NB4 (cell line): ENCODE measurements around the gene USP11.

Source experiments
- DNase-seq: peaks from one replicate; pipeline ENCODE4 v3.0.0; 2010; ENCODE audit warnings: low read depth
- H3K4me3 ChIP-seq: one replicate; pipeline ENCODE4 v1.5.1; 2011; ENCODE audit warnings: mild to moderate bottlenecking, low read depth, low read length, moderate library complexity
- MYC ChIP-seq: IDR thresholded peaks from 2 replicates; pipeline ENCODE4 v1.6.1; 2011; ENCODE audit warnings: low read depth, low read length
- POLR2A ChIP-seq: IDR thresholded peaks from 2 replicates; pipeline ENCODE4 v1.6.1; 2011; ENCODE audit warnings: mild to moderate bottlenecking; ENCODE audit not compliant: insufficient read length; ENCODE audit errors: extremely low read depth
- TF ChIP-seq, protein P1 (sequence below): IDR thresholded peaks from 2 replicates; pipeline ENCODE4 v1.6.1; 2011; ENCODE audit warnings: low read depth, low read length
- TF ChIP-seq, protein P2 (sequence below): IDR thresholded peaks from one replicate; pipeline ENCODE4 v1.5.1; 2012; ENCODE audit warnings: low read depth, low read length

USP11 gene

DNA sequence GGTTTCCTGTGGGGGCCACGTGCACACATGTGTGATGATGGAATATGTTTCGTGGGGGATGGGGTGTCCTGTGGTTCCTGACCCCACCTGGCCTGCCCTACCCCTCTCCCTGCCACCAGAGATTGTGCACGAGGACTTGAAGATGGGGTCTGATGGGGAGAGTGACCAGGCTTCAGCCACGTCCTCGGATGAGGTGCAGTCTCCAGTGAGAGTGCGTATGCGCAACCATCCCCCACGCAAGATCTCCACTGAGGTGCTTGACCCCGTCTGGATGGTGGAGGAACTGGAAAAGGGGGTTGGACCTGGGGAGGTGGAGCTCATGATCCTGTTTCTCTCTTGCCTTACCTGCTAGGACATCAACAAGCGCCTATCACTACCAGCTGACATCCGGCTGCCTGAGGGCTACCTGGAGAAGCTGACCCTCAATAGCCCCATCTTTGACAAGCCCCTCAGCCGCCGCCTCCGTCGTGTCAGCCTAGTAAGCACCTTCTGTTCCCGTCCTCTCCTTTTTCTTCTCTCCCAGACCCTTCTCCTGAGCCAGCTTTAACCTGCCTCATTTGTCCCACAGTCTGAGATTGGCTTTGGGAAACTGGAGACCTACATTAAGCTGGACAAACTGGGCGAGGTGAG is 8.4 kb upstream of the USP11 start:
- H3K4me3 ChIP-seq, result no peak overlapping the region
- no peak for DNase-seq
- no peak for TF ChIP-seq MYC
- TF ChIP-seq, protein P1, sequence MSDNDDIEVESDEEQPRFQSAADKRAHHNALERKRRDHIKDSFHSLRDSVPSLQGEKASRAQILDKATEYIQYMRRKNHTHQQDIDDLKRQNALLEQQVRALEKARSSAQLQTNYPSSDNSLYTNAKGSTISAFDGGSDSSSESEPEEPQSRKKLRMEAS, result no peak
- TF ChIP-seq, protein P2, sequence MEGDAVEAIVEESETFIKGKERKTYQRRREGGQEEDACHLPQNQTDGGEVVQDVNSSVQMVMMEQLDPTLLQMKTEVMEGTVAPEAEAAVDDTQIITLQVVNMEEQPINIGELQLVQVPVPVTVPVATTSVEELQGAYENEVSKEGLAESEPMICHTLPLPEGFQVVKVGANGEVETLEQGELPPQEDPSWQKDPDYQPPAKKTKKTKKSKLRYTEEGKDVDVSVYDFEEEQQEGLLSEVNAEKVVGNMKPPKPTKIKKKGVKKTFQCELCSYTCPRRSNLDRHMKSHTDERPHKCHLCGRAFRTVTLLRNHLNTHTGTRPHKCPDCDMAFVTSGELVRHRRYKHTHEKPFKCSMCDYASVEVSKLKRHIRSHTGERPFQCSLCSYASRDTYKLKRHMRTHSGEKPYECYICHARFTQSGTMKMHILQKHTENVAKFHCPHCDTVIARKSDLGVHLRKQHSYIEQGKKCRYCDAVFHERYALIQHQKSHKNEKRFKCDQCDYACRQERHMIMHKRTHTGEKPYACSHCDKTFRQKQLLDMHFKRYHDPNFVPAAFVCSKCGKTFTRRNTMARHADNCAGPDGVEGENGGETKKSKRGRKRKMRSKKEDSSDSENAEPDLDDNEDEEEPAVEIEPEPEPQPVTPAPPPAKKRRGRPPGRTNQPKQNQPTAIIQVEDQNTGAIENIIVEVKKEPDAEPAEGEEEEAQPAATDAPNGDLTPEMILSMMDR, result no peak
- TF ChIP-seq POLR2A, result no peak

DNA sequence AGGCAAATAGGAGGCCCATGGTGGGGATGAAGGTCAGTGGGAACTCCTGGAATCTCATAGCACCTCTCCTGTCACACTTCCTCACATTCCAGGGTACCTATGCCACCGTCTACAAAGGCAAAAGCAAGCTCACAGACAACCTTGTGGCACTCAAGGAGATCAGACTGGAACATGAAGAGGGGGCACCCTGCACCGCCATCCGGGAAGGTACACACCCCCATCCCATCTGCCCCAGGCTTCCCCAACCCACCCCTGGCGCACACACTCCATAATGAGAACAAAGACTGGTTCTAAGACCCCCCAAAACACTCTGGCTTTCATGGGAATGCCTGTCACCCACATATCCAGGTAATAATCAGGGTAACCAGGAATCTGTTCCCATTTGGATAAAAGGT is 7.9 kb upstream of the USP11 start:
- TF ChIP-seq, protein P2, result no peak
- TF ChIP-seq MYC (no peak), POLR2A (no peak)
- TF ChIP-seq, protein P1, result no peak
- no peak overlapping the region for H3K4me3 ChIP-seq
- no peak for DNase-seq

DNA sequence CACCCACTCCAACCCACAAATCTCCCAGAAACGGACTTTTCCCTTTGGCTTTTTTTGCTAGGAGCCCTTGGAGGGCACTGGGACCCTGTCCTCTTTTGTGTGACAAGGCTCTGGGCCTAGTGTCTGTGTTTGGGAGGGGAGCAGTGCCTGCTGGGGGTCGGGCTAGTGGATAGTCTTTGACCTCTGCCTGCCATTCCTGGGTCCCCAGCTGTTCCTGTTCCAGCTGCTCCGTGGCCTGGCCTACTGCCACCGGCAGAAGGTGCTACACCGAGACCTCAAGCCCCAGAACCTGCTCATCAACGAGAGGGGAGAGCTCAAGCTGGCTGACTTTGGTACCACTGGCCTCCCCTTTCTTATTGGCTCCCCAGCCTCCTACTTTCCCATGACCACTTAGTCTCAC is 6.7 kb upstream of the USP11 start:
- H3K4me3 ChIP-seq, result no peak overlapping the region
- TF ChIP-seq POLR2A (no peak), MYC (no peak)
- TF ChIP-seq, protein P1, result no peak
- TF ChIP-seq, protein P2, result no peak
- DNase-seq, result no peak

DNA sequence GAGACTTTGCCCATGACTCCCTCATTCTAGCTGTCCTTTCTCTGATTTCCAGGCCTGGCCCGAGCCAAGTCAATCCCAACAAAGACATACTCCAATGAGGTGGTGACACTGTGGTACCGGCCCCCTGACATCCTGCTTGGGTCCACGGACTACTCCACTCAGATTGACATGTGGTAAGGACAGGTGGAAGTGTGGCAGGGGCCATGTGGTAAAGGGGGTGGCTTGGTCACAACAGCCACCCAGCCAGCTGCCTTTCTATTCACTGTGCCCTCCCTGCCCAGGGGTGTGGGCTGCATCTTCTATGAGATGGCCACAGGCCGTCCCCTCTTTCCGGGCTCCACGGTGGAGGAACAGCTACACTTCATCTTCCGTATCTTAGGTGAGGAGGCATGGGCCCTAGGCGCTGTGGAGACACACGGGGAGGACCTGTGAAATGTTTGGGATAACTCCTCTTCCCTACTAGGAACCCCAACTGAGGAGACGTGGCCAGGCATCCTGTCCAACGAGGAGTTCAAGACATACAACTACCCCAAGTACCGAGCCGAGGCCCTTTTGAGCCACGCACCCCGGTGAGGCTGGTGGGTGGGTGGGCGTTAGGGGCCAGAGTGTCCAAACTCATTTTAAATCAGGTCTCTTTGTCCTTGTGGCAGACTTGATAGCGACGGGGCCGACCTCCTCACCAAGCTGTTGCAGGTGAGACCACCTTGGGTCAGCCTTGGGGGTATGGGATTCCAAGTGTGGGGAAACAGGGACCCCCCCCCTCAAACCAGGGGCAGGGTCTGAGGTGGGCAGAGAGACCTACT is 6.1 kb upstream of the USP11 start:
- DNase-seq, result no peak
- H3K4me3 ChIP-seq, result no peak overlapping the region
- TF ChIP-seq, protein P1, result no peak

DNA sequence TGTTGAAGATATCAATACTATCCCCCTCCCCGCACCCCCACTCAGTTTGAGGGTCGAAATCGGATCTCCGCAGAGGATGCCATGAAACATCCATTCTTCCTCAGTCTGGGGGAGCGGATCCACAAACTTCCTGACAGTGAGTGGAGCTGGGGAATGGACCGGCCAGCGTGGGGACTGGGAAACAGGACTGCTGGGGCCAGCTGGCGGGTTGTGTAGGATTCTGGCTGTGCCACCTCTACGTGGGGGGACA is 5.5 kb upstream of the USP11 start:
- TF ChIP-seq POLR2A (no peak), MYC (no peak)
- TF ChIP-seq, protein P1, result no peak
- TF ChIP-seq, protein P2, result no peak
- no peak overlapping the region for H3K4me3 ChIP-seq
- no peak for DNase-seq

DNA sequence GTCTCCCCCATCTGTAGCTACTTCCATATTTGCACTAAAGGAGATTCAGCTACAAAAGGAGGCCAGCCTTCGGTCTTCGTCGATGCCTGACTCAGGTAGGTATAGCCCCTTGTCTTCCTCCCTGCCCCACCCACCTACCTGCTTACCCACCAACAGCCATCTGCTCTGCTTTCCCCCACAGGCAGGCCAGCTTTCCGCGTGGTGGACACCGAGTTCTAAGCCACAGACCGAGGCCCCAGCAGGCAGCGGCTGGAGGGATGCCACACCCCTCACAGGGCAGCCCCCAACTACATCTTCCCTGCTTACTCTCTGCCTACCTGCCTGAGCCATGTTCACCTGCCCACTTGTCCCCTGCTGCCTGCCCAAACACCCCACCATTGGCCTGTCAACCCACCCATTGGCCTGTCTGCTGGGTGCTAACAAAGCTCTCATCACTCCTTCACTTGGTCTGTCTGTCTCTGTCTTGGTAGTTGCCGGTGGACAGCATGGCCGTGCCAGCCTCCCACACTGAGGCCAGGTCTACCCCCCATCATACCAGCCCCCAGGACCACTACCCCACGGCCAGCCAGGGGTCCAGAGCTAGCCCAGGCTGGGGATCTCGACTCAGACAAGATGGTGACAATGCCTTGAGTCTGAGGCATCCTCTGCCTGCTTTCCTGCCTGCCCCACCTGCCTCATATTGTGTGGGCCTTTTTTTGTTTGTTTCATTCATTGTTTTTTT is 4.1 kb upstream of the USP11 start:
- no peak overlapping the region for H3K4me3 ChIP-seq
- no peak for DNase-seq
- no peak for TF ChIP-seq POLR2A
- TF ChIP-seq MYC, result no peak
- TF ChIP-seq, protein P1, result no peak
- TF ChIP-seq, protein P2, result no peak
